Activated B cell treated with CpG ODN at 0.5 μM for 24 hours (primary cell): ENCODE data around the gene ASGR1. TPM values are rescaled to one million over a fixed set of nuclear protein-coding genes. Genes with fewer than 3 reads are reported as not detected.

Source experiments
- ATAC-seq: fragments of 200-7000 bp; cut with Tn5 transposase; one replicate; pipeline ENCODE4 v1.10.0; 2021; ENCODE audit warnings: low read depth, mild to moderate bottlenecking, moderate library complexity
- CTCF ChIA-PET: fragments of 350-600 bp; sonication (Branson Sonifier 250); formaldehyde crosslinking; loops from one replicate; lab custom pipeline; 2021; ENCODE audit warnings: antibody characterized with exemption; lab: Charles Lee
- POLR2A ChIA-PET: fragments of 350-600 bp; sonication (Branson Sonifier 250); formaldehyde crosslinking; loops from one replicate; lab custom pipeline; 2021; ENCODE audit warnings: antibody characterized with exemption; lab: Charles Lee
- DNase-seq: peaks from one replicate; pipeline ENCODE4 v3.0.0; 2022
- H3K27ac Mint-ChIP-seq: one replicate; pipeline ENCODE4 v1.8.0; 2020; ENCODE audit warnings: mixed read lengths
- H3K27me3 Mint-ChIP-seq: one replicate; pipeline ENCODE4 v1.8.0; 2021; ENCODE audit warnings: mixed read lengths
- H3K36me3 Mint-ChIP-seq: one replicate; pipeline ENCODE4 v1.8.0; 2021; ENCODE audit warnings: low read depth, mixed read lengths
- H3K4me1 Mint-ChIP-seq: one replicate; pipeline ENCODE4 v1.8.0; 2021; ENCODE audit warnings: mixed read lengths
- H3K4me3 Mint-ChIP-seq: one replicate; pipeline ENCODE4 v1.8.0; 2020; ENCODE audit warnings: mild to moderate bottlenecking, mixed read lengths
- H3K9me3 Mint-ChIP-seq: one replicate; pipeline ENCODE4 v1.8.0; 2020; ENCODE audit warnings: mixed read lengths
- intact Hi-C: fragments of 100-400 bp; cut with micrococcal nuclease; formaldehyde crosslinking; loops from one replicate; pipeline ENCODE4 v1.15.1; 2024
- total RNA-seq: library from RNA; stranded (reverse); gene quantifications from 2 replicates; pipeline ENCODE4 v1.2.3, GENCODE V29; 2022
- TF ChIP-seq, protein P1 (sequence below): fragments of 200-600 bp; IDR thresholded peaks from one replicate; pipeline ENCODE4 v1.8.0; 2022; ENCODE audit warnings: antibody characterized with exemption, mild to moderate bottlenecking

Gene ASGR1
- total RNA-seq, 1 donor from 2014 or later = not detected

DNA sequence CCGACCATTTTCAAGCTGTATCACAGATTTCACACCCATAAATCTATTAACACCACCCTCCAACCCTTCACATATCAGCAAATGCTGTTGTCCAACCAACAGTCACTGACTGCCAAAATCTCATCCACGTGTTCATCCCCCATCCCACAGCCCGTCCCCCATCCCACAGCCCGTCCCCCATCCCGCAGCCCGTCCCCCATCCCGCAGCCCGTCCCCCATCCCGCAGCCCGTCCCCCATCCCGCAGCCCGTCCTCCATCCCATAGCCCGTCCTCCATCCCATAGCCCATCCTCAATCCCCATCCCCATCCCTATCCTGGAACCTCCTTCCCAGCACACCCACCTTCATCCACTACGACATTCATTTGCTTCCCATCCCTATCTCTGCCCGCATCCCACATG is 26.4 kb upstream of the ASGR1 start:
- ChIA-PET CTCF (no interaction called here), POLR2A (interaction anchor here (0.7 to 2.2 kb wide), 6 partner anchors 9 to 482 kb away, joined by 3 to 8 read pairs (median 4); partner anchors contain the start of genes ACADVL, DLG4, DVL2 and GABARAP)
- peak overlapping the region; percentile 94 for H3K27ac Mint-ChIP-seq
- TF ChIP-seq, protein P1, sequence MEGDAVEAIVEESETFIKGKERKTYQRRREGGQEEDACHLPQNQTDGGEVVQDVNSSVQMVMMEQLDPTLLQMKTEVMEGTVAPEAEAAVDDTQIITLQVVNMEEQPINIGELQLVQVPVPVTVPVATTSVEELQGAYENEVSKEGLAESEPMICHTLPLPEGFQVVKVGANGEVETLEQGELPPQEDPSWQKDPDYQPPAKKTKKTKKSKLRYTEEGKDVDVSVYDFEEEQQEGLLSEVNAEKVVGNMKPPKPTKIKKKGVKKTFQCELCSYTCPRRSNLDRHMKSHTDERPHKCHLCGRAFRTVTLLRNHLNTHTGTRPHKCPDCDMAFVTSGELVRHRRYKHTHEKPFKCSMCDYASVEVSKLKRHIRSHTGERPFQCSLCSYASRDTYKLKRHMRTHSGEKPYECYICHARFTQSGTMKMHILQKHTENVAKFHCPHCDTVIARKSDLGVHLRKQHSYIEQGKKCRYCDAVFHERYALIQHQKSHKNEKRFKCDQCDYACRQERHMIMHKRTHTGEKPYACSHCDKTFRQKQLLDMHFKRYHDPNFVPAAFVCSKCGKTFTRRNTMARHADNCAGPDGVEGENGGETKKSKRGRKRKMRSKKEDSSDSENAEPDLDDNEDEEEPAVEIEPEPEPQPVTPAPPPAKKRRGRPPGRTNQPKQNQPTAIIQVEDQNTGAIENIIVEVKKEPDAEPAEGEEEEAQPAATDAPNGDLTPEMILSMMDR = no peak
- ATAC-seq (no peak), DNase-seq (no peak)
- intact Hi-C loops = loop anchor here (1.0 to 2.0 kb wide), 10 partner anchors 9 to 639 kb away; partner anchors contain the start of genes ACADVL, DLG4, DVL2 and EIF5A
- peaks cover 2% of the 10 kb centered on the region for H3K36me3 Mint-ChIP-seq
- peaks cover 30% of the 10 kb centered on the region for H3K4me1 Mint-ChIP-seq
- H3K4me3 Mint-ChIP-seq = peak overlapping the region; percentile 87
- H3K27me3 Mint-ChIP-seq = no peaks in the 10 kb centered on the region
- H3K9me3 Mint-ChIP-seq = no peaks in the 10 kb centered on the region

DNA sequence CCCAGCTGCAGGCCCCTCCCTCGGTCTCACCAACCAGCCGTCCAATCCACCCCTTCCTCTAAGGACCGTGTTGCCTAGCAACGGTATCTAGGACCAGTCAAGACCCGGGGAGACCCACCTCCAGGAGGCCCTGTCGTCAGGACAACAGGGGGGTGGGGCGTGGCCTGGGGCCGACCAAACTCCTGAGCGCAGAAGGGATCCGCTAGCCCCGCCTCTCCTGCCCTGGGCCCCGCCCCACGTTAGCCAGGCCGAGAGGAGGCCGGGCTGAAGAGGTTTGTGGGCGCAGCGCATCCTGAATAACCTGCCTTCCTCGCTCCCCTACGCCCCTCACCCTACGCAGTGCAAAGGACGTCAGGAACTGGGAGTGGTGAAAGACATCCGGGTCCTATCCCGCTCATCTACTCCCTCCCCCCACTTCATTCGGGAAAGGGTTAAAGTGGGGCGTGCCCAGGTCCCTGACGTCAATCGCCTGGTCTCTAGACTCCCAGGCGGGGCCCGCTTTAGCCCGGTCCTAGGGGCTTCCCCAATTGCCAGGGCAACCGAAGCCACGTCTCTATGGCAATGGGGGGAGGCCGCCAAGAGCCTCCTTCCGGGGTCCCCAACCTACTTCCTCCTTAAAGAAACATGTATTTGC is 25.8 kb upstream of the ASGR1 start:
- DNase-seq = peak; percentile 95
- Mint-ChIP-seq H3K36me3 (peaks cover 2% of the 10 kb centered on the region), H3K27me3 (no peaks in the 10 kb centered on the region), H3K4me3 (peak overlapping the region; percentile 87), H3K27ac (peak overlapping the region; percentile 94), H3K4me1 (peaks cover 30% of the 10 kb centered on the region), H3K9me3 (no peaks in the 10 kb centered on the region)
- TF ChIP-seq, protein P1 = no peak
- POLR2A ChIA-PET = interaction anchor here (0.7 to 2.2 kb wide), 9 partner anchors 9 to 482 kb away, joined by 3 to 13 read pairs (median 4); partner anchors contain the start of genes ACADVL, DLG4, DVL2 and GABARAP
- intact Hi-C loops = loop anchor here (1.0 to 2.0 kb wide), 10 partner anchors 9 to 639 kb away; partner anchors contain the start of genes ACADVL, DLG4, DVL2 and EIF5A
- peak; percentile 88 for ATAC-seq
- CTCF ChIA-PET = no interaction called here

DNA sequence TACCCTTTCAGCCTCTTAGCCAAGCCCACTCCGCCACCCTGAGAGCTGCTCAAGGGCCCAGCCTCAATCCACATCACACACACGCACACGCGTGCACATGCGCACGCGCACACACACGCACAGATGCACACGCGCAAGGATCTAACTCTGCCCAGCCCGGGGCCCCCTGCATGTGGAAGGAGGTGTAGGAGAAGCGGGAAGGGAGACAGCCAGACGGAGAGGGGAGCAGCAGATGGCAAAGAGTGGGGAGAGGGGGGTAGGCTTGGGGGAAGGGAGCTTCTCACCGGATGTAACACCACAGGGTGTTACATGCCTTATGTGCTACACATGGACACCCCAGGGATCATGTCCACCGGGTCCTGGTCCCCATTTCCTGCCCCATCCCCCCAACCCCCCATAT is 25.2 kb upstream of the ASGR1 start:
- H3K27ac Mint-ChIP-seq = peak overlapping the region; percentile 94
- TF ChIP-seq, protein P1 = no peak
- intact Hi-C loops = loop anchor here (2.0 kb wide), 3 partner anchors 34 to 102 kb away; partner anchors contain the start of genes EIF5A and PHF23
- peaks cover 30% of the 10 kb centered on the region for H3K4me1 Mint-ChIP-seq
- POLR2A ChIA-PET = interaction anchor here (0.6 to 2.2 kb wide), 5 partner anchors 9 to 200 kb away, joined by 3 to 13 read pairs (median 8); partner anchors contain the start of genes ACADVL, DLG4 and GABARAP
- peaks cover 2% of the 10 kb centered on the region for H3K36me3 Mint-ChIP-seq
- CTCF ChIA-PET = no interaction called here
- no peaks in the 10 kb centered on the region for H3K27me3 Mint-ChIP-seq
- H3K9me3 Mint-ChIP-seq = no peaks in the 10 kb centered on the region
- peak overlapping the region; percentile 87 for H3K4me3 Mint-ChIP-seq
- DNase-seq (no peak), ATAC-seq (no peak)

DNA sequence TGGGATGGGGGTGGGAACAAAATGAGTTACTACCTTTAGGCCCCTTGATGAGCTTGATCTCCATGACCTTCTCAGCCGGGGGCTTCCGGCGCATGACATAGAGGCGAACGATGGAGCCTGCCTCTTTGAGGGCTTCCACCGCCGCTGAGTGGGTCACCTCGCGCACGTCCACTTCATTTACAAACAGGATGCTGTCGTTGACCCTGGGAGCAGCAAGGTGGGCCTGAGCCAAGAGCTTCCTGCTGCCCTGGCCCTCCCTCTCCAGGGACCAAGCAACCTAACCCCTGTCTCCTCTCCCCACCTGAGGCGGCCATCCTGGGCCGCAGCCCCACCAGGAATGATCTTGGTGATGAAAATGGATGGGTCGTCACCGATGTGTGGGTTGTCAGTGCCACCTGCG is 24.2 kb upstream of the ASGR1 start:
- H3K27ac Mint-ChIP-seq = peak overlapping the region; percentile 94
- intact Hi-C loops = no loop called here
- ChIA-PET CTCF (no interaction called here), POLR2A (interaction anchor here (1.7 kb wide), 1 partner anchor 16 kb away, joined by 10 read pairs; the partner anchor contains the start of genes ACADVL and DLG4)
- H3K4me1 Mint-ChIP-seq = peaks cover 30% of the 10 kb centered on the region
- DNase-seq = no peak
- peaks cover 2% of the 10 kb centered on the region for H3K36me3 Mint-ChIP-seq
- ATAC-seq = no peak
- no peaks in the 10 kb centered on the region for H3K27me3 Mint-ChIP-seq
- no peak overlapping the region for H3K4me3 Mint-ChIP-seq
- TF ChIP-seq, protein P1 = no peak
- no peaks in the 10 kb centered on the region for H3K9me3 Mint-ChIP-seq
